HG03439 (cell line): ENCODE results near the gene CDK5R2.
A peak's percentile ranks its signal among the peaks of the same experiment; 100 is the strongest.
"Not testable (repeated sequence)": the region's sequence is repeated elsewhere in the genome, so short reads cannot be mapped to it uniquely, and the experiment has no call there.

Source experiments
- ATAC-seq: cut with Tn5 transposase; IDR thresholded peaks from one replicate; pipeline ENCODE4 v1.9.1; 2021; ENCODE audit warnings: mild to moderate bottlenecking, moderate library complexity; ENCODE audit not compliant: unreplicated experiment

CDK5R2 gene

GRCh38 chr2:218959141-218959731 is at the start of gene CDK5R2:
Gene CDK5R2, plus strand, starts transcription at chr2:218959666. Its CDS starts 155 bp downstream, at chr2:218959821.
- peak; percentile 95 for ATAC-seq

GRCh38 chr2:218910741-218911140 is 48.7 kb upstream of the CDK5R2 start:
- no peak for ATAC-seq

- no peak for ATAC-seq
Observed at GRCh38 chr2:218920504-218920903, 39.0 kb upstream of the CDK5R2 start.

- no peak for ATAC-seq
Observed at GRCh38 chr2:218924757-218925156, 34.7 kb upstream of the CDK5R2 start.

DNA sequence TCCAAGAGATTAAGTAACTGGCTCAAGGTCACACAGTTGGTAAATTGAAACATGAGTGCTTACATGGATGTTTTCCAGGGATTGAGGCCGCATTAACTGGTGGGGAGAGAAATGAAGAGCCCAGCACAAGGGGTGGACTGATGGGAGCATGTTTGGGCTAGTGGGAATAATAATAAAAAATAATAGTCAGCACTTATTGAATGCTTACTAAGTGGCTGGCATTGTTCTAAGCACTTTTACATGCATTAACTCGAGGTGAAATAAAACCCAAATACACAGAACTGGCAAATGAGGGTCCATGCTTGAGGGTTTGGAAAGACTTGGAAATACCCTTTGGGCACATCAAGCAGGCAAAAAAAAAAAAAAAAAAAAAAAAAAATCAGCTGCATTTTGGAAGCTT is 34.0 kb upstream of the CDK5R2 start:
- ATAC-seq: no peak

GRCh38 chr2:218927422-218927821 is 32.0 kb upstream of the CDK5R2 start:
- no peak for ATAC-seq

DNA sequence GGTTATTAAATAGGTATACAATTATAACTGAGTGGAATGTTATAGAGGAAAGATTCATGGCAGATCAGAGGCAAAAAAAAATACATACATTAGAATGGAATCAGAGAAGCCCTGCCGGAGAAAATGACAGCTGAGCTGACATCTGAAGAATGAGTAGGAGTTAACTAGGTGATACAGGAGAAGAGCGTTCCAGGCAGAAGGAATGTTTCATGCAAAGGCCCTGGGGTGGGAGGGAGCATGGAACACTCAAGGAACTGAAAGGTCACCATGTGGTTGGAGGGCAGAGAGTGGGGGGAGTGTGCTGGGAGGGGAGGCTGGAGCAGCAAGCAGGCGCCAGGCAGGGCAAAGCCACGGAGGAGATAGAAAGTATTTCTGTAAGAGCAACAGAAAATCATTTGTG is 31.6 kb upstream of the CDK5R2 start:
- no peak for ATAC-seq

DNA sequence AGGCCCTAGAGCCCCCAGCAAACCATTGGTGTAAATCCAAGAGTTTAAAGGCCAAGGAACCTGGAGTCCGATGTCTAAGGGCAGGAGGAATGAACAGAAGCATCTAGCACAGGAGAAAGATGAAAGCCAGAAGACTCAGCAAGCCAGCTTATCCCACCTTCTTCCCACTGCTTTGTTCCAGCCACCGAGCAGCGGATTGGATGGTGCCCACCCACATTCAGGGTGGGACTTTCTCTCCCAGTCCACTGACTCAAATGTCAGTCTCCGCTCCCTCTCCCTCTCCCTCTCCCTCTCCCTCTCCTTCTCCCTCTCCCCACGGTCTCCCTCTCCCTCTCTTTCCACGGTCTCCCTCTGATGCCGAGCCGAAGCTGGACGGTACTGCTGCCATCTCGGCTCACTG is 29.0 kb upstream of the CDK5R2 start:
- not testable (repeated sequence) for ATAC-seq

GRCh38 chr2:218931751-218932150 is 27.7 kb upstream of the CDK5R2 start:
- not testable (repeated sequence) for ATAC-seq

- ATAC-seq: no peak
Observed at GRCh38 chr2:218944759-218945404, 14.6 kb upstream of the CDK5R2 start.

- ATAC-seq: no peak
Observed at GRCh38 chr2:218946621-218947020, 12.8 kb upstream of the CDK5R2 start.

DNA sequence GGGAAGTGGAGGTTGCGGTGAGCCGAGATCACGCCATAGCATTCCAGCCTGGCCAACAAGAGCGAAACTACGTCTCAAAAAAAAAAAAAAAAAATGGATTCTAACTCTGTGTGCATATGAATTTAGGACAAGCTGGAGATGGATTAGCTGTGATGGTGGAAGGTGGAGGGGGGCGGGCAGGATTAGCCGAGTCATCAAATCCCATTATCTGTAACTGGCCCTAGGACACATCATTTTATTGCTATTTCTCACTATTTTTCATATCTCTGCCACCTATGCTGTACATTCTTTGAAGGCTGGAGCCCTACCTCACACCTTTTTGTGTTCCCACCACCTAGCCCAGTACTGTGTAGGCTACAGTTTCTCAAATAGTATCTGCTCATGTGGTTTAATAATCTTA is 7.3 kb upstream of the CDK5R2 start:
- no peak for ATAC-seq

- ATAC-seq: no peak
Observed at GRCh38 chr2:218953366-218953954, 6.0 kb upstream of the CDK5R2 start.

DNA sequence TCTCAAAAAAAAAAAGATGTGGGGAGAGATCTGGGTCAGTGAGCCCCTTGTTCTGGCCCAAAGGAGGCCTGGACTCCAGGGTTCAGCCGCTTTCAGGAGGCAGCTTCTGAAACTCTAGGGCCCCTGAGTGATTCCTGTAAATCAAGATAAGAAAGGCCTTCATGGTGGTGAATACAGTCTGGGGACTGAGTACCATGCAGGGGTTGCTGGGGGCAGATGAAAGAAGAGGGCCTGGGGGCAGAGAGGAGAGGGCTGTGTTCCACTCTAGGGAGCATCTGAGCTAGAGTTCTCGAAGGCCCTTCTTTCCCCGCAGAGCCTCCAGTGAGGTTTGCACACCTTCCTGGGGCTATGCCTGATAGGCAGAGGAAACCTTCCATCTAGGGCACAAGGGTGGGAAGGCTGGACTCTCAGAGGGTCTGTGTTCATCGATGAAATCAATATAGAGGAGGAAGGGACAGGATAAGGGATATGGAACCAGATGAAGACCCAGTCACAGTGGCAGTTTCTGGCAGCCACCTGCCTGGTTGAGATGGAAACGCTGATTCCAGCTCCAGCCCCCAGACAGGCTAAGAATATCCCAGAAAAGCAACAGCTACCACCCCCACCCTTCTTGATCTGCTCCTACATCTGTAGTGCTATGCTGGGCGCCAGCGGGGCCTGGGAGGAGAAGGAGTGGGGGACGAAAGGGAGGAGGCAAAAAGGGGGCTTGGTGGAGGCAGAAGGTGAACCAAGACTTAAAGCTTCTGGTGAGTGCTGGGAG is 4.7 kb upstream of the CDK5R2 start:
- no peak for ATAC-seq

DNA sequence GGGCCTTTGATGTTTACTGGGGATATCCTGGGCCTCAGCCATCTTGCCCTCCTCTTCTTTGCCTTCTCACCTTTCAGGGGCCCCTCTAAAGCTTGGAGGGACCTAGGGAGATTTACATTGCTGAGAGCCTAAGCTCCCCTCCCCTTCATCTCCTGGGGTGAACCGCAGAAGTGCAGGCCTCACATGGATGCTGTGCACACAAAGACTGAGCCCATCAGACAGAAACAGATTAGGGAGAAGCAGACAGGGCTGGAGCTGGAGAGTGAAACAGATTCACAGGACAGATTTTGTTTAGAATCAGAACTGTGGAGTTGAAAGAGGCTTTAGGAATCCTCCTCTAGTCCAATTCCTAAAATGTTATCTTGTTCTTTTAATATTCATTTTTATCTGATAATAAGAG is 3.4 kb upstream of the CDK5R2 start:
- no peak for ATAC-seq

DNA sequence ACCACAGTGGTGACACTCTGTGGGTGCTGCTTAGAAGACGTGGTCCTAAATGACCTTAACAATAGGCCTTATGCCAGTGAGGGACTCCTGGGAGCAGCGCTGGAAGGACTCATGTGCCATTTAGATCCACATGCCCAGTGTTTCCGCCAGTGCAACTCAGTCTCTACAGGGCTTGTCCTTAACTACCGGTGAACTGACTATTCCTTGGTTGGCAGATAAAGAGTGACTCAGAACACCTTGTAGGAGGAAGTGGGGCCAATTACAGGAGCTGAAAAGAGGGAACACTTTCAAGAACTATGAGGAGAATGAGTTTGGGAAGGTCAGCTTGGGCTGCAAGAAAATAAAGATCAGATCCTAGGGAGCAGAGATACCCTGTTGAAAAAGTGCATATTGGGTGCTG is 1.8 kb upstream of the CDK5R2 start:
- ATAC-seq: no peak

DNA sequence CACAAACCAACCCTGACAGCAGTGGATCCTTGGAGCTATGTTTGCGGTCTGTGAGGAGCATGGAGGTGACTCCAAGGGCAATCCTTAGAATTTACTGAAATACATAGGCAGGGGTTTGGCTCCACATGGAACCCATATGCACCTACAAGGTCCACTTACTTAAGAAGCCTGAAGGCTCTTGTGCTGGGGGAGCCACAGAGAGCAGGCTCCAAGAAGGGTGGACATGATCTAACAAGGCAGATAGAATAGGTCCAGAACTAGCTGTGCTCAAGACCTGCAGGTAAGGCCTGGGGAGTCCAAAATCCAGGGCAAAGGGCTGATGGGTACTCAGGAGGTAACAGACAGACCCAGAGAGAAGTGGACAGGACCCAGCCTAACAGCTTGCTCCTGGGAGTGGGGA is 1.2 kb upstream of the CDK5R2 start:
- ATAC-seq: no peak

- ATAC-seq: no peak
Observed at GRCh38 chr2:218959761-218960308, 369 bp downstream of the CDK5R2 start.

- no peak for ATAC-seq
Observed at GRCh38 chr2:218960309-218961165, 1.1 kb downstream of the CDK5R2 start.

DNA sequence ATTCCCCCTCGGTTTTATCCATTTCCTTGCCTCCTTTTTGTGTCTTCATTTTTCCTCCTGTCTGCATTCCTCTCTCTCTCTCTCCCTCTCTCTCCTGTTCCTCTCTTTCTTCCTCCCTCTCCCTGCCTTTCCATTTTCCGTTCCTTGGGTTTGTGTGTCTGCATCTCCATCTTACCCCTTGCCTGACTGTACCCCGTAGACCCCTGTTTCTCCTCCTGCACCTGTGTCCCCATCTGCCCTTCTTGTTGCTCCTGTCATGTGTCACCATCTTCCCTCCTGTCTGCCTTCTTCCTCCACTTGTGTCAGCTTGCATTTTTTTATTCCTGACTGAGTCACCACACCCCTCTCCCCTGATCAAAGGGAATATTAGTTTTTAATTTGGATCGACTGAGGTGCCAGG is 1.8 kb downstream of the CDK5R2 start:
- ATAC-seq: no peak
